GM18519 (cell line): ENCODE measurements around the gene GSPT1.

Experiments
- ATAC-seq: cut with Tn5 transposase; IDR thresholded peaks from one replicate; pipeline ENCODE4 v1.9.1; 2021; ENCODE audit warnings: mild to moderate bottlenecking, moderate library complexity; ENCODE audit not compliant: unreplicated experiment, low FRiP score

The GSPT1 gene

DNA sequence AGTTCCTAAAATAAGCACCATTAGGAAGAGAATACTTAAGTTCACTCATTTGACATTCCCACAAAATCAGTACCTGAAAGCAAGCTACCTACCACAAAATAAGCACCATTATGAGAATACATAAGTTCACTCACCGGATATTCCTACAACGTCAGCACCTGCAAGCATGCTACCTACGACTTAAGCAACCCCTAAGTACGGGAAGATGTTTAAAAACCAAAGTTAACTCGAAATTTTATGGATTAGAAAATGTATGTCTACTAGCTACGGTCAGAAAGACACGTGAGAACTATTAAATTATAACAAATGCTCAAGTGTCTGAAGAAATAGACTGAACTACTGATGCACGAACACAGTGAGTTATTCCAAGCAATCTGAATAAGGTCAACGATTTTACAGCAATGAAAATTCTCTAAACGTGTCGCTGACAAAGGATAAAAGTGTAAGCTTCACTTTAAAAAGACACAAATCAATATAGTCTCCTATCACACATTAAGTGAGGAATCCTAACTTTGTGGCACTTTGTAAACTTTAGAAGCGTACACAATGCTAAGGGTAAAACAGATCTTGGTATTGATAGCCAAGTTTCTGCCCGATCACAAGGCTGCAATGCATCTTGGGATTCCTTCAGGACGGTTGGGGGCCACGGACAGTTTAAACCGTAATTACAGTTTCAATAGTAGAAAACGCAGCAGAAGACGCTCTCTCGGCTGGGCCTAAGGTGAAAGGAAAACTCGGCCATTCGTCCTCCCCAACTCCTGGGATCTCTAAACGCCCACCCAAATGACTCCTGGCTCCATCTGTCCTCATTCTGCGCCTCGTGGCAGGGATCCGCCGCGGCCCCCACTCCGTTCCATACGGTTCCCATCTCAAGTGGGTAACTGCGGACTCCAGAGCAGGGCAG is 1.3 kb downstream of the GSPT1 start:
- ATAC-seq, result no peak

DNA sequence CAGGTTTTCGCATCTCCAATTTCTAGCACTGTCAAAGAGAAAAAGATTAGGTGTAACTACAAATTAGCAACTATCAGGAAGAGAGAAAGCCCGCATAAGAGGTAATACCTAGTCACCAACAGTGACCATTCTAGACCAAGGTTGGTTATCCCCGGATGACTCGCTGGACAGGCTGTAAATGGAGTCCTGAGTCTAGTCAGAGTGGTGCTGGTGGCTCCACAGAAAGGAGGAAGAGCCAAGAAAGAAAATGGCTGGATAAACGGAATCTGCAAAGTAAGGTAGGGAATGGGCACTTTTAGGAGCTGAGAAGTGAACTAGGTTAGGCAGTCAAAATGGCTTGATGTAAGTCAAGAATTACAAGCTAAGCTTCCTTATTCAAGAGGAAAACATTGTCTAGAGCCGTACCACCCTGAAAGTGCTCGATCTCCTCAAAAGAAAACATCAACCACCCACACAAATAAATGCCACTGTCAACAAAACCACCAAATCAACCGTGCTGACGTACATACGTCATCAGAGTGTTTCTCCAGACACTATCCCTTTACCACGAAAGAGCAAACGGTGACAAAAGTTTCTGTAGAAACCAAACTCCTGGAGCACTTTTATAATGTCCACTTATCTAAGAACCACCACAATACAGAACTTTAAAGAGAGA is 2.2 kb downstream of the GSPT1 start:
- no peak for ATAC-seq

DNA sequence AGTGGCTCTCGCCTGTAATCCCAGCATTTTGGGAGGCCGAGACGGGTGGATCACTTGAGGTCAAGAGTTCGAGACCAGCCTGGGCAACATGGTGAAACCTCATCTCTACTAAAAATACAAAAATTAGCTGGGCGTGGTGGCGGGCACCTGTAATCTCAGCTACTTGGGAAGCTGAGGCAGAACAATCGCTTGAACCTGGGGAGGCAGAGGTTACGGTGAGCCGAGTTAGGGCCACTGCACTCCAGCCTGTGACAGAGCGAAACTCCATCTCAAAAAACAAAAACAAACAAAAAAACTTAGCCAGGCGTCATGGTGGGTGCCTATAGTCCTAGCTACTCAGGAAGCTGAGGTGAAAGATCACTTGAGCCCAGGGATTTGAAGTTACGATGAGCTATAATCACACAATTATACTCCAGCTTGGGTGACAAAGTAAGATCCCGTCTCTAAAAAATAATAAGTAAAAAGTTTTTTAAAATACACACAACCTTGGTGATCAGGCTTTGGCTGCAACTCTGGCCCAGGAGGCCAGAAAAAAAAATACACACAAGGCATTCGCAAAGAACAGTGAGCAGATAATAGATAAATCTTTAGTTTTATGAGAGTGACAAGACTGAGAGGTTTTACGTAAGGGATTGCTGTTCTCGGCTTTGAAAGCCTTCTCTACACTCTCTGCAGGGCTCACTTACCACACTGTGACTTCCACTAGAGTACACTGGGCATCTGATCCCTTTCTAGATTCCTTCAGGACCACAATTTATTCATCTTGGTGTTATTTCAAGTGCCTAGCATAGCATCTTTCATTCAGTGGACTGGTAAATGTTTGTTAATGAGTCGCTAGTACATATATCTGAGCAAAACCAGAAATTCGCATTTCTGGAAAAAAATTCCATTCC is 5.9 kb downstream of the GSPT1 start:
- ATAC-seq, result no peak

DNA sequence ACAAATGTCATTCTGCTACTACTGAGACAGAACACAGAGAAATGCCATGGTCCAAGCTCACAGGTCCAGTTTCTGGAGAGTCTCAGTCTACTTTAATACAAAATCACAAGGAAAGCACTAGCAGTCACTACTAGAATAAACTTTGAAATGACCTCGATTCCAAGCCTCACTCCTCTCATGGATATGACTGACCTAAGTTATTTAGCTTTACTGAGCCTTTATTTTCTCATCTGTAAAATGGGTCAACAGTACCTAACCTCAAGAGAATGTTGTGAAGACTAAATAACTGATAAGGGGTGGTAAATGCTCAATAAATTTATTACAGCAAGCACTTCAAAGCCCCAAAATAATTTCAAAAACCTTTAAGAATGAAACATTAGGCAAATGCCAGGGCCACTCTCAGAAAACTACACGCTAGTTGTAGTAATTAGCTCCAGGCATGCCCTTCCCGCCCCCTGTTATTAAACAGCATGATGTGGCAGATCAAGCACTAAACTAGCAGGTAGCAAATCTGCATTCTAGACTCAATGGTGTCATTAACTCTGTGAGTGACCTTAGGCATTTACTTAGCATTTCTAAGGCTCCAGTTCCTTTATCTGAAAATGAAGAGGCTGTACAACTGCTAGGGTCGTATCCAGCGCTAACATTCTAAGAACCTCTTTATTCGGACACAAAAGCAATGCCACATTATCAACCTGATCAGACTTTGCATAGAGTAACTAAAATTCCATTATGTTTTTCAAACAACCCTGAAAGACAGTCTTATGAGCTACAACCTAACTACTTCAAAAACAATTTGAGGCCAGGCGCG is 8.4 kb downstream of the GSPT1 start:
- ATAC-seq, result no peak

DNA sequence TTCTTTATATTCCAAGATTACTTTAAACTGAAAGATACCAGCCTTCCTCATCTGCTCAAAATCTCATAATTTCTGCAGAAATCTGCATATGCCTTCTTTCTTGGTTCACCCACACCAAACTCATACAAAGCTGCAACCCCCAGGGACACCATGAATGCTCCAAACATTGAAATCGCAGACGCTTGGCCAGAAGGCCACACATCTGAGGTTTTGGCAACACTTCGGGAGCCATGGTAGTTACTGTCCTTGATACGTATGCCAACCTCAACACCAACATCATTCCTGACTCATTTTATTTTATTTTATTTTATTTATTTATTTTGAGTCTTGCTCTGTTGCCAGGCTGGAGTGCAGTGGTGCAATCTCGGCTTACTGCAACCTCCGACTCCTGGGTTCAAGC is 11.8 kb downstream of the GSPT1 start:
- ATAC-seq, result no peak

DNA sequence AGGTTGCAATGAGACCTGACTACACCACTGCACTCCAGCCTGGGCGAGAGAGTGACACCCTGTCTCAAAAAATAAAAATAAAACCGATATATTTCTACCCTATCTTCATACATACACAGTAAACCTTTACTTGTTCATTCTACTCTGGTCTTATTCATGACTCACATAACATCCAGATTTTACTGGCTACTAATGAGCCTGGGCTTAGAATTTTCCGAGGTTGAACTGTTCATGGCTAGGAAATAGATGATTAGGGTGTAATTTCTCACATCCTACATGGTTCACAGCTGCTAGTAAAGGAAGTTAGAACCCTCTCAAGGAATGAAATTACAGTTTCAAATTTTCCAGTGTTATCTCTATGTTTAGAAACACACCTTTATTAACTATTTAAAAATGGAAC is 14.7 kb downstream of the GSPT1 start:
- no peak for ATAC-seq

DNA sequence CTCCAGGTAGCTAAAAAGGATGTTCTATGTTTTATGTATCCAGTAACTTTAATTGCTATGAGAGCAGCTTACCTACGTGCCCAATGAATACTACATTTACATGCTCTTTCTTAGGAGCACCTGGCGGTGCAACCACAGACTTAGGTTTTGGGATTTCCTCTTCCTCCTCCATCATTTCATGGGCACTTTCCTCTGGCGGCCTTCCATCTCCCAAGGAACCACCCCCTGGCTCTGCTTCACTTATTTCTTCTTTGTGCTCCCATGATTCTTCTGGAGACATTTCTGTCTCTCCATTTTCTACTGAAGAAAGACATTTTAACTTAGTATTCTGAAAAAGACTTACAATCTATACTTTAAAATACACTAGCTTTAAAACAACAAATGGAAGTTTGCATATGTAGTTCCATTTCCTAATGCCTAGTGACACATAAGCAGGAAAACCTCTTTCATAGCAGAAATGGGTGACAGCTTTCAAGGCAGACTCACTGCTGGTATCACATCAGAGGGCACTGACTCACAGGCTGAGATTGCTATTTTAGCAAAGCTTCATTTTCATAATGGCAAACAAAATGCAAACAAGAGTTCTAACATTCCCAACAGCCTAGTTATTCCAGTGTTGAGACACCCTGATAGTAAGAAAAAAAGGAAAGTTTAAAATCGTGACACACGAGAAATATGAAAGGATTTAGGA is 19.1 kb downstream of the GSPT1 start:
- no peak for ATAC-seq

DNA sequence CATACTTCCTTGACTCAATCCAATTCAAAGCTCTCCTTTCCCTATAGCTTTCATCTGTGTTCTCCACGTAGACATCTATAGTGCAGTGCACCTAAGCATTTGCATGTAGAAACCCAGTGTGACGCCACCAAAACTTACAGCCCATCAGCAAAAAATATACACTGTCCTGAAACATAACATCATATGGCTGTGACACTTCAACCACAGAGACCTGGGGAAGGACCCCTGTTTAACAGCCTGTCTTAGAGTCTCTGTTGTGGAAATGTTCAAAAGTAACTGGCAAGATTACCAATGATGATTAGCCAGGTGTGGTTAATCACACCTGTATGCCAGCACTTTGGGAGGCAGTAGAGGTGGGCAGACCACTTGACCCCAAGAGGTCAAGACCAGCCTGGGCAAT is 22.2 kb downstream of the GSPT1 start:
- ATAC-seq, result no peak

DNA sequence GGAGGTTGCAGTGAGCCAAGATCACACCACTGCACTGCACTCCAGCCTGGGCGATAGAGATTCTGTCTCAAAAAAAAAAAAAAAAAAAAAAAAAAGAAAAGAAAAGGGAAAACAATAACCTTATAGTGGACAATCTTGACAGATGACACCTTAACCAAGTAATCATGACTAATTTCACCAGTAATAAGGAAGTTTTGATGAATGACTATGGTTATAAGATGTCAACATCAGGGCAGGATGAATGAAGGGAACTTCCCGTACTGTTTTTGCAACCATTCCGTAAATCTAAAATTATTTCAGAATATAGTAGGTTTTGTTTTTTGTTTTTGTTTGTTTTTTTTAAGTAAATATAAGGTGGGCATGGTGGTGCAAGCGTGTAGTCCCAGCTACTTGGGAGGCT is 23.0 kb downstream of the GSPT1 start:
- no peak for ATAC-seq

DNA sequence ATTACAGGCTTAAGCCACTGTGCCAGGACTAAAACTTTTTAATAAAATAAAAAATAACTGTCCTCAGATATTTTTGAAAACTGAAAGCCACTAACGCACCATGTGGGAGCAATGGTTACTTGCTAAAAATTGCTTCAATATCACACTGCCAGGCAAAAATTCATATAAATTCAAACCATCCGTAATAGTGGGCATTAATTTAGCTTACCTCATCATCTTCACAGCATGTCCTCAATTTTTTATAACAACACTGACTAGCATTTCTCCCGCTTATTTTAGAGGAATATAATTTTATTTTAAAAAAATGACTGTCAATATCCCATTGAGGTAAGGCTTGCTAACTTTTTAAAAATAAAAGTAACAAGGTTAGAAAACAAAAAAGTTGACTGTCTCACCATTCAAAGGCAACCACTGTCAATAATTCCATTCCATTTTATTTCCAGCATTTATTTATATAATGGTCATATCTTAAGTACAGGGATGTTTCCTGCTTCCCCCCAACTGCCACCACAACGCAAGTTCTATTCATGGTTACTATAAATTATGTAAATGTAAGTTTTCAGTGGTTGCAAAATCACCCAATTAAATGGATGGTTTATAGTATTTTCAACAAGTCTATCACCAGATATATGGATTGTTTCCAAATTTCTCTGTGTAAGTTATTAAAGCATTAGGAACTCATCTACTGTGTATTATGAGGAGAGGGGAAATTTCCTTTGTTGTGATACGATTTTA is 25.4 kb downstream of the GSPT1 start:
- ATAC-seq, result no peak

DNA sequence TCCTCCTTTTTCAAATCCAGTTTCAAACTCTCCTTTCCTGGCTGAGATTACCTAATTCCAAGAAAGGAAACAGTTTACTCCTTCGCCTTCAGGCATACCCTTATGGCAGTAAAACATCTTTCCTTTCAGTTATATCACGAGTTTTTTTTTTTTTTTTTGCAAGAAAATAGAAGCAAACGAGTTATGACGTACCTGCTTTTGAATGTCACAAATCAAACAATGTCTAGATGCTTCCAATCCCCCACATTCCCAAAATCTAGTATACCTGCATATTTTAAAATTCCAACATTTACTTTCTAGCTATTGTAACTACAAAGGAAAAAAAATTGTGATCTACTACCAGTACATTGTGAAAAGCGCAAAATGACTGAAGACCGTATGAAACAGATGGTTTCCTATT is 28.9 kb downstream of the GSPT1 start:
- no peak for ATAC-seq

DNA sequence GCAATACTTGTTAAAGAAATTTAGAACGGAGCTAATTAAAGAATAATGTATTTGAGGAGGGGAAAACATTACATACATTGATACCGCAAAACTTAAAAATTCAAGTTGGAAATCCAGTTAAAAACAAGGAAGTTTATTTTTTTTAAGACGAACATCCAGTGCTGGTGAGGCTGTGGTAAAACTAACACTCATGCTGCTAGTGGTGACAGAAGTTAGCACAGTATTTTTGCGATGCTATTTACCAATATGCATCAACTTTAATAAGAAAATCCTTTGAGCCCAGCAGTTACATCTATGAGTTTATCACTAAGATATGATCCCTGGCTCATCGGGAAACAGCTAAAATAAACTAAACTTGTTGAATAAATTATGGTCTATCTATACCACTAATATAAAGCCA is 31.7 kb downstream of the GSPT1 start:
- ATAC-seq, result no peak

DNA sequence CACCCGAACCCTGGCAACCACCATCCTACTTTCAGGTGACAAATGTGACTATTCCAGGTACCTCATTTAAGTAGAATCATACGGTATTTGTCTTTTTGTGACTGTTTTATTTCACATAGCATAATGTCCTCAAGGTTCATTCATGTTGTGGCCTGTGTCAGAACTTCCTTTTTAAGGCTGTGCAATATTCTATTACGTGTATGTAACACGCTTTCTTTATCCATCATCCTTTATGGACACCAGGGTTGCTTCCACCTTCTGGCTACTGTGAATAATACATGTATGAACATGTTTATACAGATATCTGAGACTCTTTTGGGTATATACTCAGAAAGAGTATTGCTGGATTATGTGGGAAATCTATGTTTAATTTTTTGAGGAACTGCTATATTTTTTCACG is 35.7 kb downstream of the GSPT1 start:
- ATAC-seq, result no peak

DNA sequence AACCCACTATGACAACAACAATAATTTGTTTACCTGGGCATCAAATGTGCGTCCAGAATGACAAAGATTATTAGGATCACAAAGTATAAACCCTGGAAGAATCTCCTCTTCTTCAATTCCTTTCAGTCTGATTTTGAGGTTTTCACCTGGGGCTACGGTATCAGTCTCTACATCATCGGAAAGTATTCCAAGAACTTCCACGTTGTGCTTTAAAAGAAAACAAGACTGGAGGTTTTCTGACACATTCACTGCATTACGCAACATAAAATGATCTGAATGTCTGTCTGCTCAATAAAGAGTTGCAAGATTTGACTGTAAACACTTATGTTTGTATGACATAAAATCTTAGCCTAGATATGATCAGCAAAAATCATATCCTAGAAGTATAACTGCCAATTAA is 38.4 kb downstream of the GSPT1 start:
- ATAC-seq, result no peak

DNA sequence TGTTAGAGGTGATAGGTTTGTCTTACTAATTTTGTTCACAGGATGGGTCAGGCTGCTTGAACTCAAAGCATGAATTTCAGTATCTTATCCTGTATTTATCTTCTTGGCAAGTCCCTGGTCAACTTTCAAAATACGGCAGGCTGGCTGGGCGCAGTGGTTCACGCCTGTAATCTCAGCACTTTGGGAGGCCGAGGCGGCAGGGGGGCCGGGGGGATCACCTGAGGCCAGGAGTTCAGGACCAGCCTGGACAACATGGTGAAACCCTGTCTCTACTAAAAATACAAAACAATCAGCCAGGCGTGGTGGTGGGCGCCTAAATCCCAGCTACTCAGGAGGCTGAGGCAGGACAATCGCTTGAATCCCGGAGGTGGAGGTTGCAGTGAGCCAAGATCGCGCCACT is 39.5 kb downstream of the GSPT1 start:
- ATAC-seq, result no peak

DNA sequence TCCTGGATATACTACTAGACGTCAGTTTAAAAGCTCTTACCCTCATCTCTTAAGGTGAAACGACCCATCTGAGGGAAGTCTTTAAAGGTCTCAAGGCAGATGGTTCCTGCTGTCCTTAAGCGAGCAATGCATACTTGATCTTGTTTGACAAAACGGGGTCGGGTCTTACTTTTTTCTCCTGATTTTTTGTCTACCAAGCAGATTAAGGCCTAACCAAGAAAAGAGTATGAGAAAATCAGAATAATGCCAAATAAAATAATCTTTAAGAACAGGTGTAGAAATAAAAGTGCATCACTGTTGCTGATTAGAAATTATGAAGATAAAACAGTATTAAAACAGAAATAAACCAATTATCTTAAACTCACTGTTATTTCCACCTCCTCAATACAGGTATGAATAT is 40.0 kb downstream of the GSPT1 start:
- ATAC-seq, result no peak

DNA sequence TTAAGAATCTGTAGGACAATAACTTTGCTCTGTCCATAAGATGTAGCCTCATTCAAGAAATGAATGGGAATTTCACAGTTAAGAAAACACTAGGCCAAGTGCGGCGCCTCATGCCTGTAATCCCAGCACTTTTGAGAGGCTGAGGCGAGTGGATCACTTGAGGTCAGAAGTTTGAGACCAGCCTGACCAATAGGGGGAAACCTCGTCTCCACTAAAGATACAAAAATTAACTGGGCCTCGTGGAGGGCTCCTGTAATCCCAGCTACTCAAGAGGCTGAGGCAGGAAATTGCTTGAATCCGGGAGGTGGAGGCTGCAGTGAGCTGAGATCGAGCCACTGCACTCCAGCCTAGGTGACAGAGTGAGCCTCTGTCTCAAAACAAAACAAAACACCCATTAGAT is 44.6 kb downstream of the GSPT1 start:
- ATAC-seq, result no peak

DNA sequence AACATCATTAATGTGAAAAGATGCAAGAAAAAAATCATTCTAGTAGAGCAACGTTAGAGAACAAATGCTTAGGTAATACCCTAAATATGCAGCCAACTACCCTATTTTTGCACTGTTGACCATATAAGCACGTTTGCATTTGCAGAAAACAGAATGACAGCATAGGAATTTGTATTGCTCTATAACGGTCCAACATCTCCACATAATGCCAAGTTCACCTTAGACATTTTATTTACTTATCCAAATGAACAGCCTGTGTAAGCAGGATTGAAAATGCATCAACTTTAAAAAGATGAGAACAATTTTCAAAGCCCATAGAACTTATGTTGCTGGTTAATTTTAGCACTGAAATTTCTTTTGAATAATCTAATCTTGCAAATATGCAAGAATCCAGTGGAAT is 45.4 kb downstream of the GSPT1 start:
- no peak for ATAC-seq
